Progenitor cell of endocrine pancreas (in vitro differentiated cells): ENCODE results near the gene LIMD2. TPM values are rescaled to one million over a fixed set of nuclear protein-coding genes. Genes with fewer than 3 reads are reported as not detected.

ENCODE experiments used
- DNase-seq: peaks from one replicate; pipeline ENCODE4 v3.0.0; 2021; ENCODE audit warnings: low spot score; ENCODE audit not compliant: unreplicated experiment
- H3K27ac Mint-ChIP-seq: 2 replicates; pipeline ENCODE4 v1.8.0; 2021; ENCODE audit warnings: mild to moderate bottlenecking, moderate library complexity, mixed read lengths
- H3K27me3 Mint-ChIP-seq: 2 replicates; pipeline ENCODE4 v1.8.0; 2021; ENCODE audit warnings: mixed read lengths
- H3K36me3 Mint-ChIP-seq: 2 replicates; pipeline ENCODE4 v1.8.0; 2022; ENCODE audit warnings: mixed read lengths; ENCODE audit not compliant: insufficient read depth
- H3K4me1 Mint-ChIP-seq: 2 replicates; pipeline ENCODE4 v1.8.0; 2021; ENCODE audit warnings: low read depth, mixed read lengths
- H3K4me3 Mint-ChIP-seq: 2 replicates; pipeline ENCODE4 v1.8.0; 2021; ENCODE audit warnings: low read depth, mild to moderate bottlenecking, moderate library complexity, mixed read lengths
- H3K9me3 Mint-ChIP-seq: 2 replicates; pipeline ENCODE4 v1.8.0; 2021; ENCODE audit warnings: low read depth, mixed read lengths
- total RNA-seq: library from RNA; stranded (reverse); gene quantifications from 2 replicates; pipeline ENCODE4 v1.2.1, GENCODE V29; 2021
- TF ChIP-seq, protein P1 (sequence below): fragments of 200-600 bp; sonication (generic); IDR thresholded peaks from one replicate; pipeline ENCODE4 v1.5.0; 2021; ENCODE audit warnings: antibody characterized with exemption, mild to moderate bottlenecking; ENCODE audit not compliant: unreplicated experiment

The LIMD2 gene
- total RNA-seq, 1 donor from 2014 or later, result 113 TPM

DNA sequence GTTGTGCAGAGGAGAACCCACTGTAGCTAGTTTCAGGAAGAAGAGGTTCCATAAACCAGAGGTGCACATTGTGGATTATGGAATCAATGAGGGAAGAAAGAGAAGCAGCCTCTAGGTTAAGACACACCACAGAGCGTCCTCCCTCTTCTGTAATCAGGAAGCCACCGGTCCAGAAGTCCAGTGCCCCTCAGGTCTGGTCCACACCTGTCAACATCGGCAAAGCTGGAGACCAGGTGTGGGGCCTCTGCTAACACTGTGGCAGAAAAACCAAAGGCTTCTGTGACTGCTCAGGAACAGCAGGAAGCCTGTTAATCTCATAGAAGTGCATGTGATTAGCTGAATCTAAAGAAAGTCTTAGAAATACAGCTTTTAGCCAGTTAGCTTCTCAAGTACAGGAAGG lies 23.3 kb downstream of the LIMD2 start:
- H3K36me3 Mint-ChIP-seq, result peaks cover 3% of the 10 kb centered on the region
- H3K27me3 Mint-ChIP-seq, result no peaks in the 10 kb centered on the region
- TF ChIP-seq, protein P1, sequence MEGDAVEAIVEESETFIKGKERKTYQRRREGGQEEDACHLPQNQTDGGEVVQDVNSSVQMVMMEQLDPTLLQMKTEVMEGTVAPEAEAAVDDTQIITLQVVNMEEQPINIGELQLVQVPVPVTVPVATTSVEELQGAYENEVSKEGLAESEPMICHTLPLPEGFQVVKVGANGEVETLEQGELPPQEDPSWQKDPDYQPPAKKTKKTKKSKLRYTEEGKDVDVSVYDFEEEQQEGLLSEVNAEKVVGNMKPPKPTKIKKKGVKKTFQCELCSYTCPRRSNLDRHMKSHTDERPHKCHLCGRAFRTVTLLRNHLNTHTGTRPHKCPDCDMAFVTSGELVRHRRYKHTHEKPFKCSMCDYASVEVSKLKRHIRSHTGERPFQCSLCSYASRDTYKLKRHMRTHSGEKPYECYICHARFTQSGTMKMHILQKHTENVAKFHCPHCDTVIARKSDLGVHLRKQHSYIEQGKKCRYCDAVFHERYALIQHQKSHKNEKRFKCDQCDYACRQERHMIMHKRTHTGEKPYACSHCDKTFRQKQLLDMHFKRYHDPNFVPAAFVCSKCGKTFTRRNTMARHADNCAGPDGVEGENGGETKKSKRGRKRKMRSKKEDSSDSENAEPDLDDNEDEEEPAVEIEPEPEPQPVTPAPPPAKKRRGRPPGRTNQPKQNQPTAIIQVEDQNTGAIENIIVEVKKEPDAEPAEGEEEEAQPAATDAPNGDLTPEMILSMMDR, result no peak
- no peak overlapping the region for H3K27ac Mint-ChIP-seq
- no peak overlapping the region for H3K4me3 Mint-ChIP-seq
- DNase-seq, result no peak
- H3K4me1 Mint-ChIP-seq, result no peaks in the 10 kb centered on the region
- H3K9me3 Mint-ChIP-seq, result no peaks in the 10 kb centered on the region

DNA sequence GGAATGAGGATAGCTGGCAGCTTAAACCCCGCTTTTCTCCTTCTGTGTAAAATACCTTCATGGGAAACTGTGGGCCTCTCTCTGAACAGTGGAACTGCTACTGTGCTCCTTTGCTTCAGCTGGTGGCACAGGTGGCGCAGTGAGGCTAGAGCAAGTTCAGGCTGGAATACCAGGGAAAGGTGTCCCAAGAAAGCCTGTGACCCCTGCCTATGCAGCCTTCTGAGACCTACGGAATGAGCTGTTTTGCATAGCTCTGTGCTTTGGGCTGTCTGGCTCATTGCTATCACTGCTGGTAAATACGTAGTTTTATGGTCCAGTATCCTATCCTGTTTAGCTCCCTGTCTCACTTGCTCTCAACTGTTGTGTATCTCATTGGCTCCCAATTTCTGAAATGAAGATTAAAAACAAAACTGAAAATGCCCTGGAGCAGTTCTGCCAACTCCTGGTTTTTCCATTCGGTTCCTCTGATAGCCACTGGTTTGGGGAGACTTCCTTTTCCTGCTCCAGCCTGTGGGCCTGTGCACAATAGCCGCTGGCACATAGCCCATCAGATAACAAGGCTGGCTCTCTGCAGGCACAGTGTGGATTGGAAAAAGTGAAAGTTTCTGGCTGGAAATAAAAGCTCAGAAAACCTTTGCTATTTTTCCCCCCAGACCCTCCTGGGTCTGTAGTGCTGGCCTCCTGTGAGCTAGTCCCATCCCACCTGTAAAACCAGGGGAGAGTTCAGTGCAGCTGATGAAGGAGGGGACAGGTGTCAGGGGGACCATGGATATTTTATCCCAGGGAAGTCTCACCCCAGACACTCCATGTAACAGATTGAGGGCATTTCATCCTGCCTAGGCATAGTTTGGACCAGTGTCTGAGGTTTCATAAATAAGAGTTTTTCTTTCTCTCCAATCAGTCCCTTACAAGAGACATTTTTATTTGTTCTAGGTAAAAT lies 24.0 kb downstream of the LIMD2 start:
- no peaks in the 10 kb centered on the region for H3K4me1 Mint-ChIP-seq
- H3K4me3 Mint-ChIP-seq, result no peak overlapping the region
- DNase-seq, result no peak
- peaks cover 3% of the 10 kb centered on the region for H3K36me3 Mint-ChIP-seq
- TF ChIP-seq, protein P1, result no peak
- no peaks in the 10 kb centered on the region for H3K9me3 Mint-ChIP-seq
- no peak overlapping the region for H3K27ac Mint-ChIP-seq
- H3K27me3 Mint-ChIP-seq, result no peaks in the 10 kb centered on the region

DNA sequence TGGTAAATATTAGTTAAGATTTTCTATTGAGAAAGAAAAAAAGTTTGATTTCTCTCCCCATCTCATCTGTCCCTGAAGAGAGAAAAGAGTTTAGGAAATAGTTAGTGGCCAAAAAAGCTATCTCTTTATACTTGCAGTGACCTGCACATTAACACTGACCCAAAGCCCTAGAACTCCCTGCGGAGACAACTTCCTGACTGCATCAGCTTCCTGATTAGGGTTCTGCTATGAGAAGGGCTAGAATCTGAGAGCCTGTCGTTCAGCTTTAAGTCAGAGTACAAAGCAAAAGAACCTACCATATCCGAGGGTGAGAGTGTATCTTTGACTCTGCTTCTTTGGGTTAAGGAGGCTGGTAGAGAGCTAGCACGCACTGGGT lies 24.7 kb downstream of the LIMD2 start:
- H3K9me3 Mint-ChIP-seq, result no peaks in the 10 kb centered on the region
- H3K27ac Mint-ChIP-seq, result no peak overlapping the region
- H3K4me1 Mint-ChIP-seq, result no peaks in the 10 kb centered on the region
- no peak for DNase-seq
- H3K27me3 Mint-ChIP-seq, result no peaks in the 10 kb centered on the region
- H3K36me3 Mint-ChIP-seq, result peaks cover 5% of the 10 kb centered on the region
- H3K4me3 Mint-ChIP-seq, result no peak overlapping the region
- TF ChIP-seq, protein P1, result no peak

DNA sequence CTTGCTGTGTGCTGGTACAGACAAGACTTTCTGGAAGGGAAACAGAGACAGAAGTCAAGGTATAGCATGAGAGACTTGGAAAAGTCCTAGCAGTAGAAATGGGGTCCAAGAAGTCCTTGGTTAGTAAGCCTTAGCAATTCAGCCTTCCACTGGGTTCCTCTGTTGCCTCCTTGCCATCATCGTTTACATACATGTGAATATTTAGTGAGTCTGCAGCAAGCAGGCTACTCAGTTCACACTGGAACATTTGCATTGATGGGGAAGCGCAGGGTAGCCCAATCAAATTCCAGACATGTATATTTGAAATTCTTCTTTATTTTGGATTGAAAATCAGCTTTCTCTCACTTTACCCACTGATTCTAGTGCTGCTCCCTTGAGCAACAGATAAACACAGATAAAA lies 27.1 kb downstream of the LIMD2 start:
- TF ChIP-seq, protein P1, result no peak
- no peaks in the 10 kb centered on the region for H3K27me3 Mint-ChIP-seq
- no peaks in the 10 kb centered on the region for H3K9me3 Mint-ChIP-seq
- H3K27ac Mint-ChIP-seq, result no peak overlapping the region
- peaks cover 8% of the 10 kb centered on the region for H3K36me3 Mint-ChIP-seq
- DNase-seq, result no peak
- no peaks in the 10 kb centered on the region for H3K4me1 Mint-ChIP-seq
- no peak overlapping the region for H3K4me3 Mint-ChIP-seq

DNA sequence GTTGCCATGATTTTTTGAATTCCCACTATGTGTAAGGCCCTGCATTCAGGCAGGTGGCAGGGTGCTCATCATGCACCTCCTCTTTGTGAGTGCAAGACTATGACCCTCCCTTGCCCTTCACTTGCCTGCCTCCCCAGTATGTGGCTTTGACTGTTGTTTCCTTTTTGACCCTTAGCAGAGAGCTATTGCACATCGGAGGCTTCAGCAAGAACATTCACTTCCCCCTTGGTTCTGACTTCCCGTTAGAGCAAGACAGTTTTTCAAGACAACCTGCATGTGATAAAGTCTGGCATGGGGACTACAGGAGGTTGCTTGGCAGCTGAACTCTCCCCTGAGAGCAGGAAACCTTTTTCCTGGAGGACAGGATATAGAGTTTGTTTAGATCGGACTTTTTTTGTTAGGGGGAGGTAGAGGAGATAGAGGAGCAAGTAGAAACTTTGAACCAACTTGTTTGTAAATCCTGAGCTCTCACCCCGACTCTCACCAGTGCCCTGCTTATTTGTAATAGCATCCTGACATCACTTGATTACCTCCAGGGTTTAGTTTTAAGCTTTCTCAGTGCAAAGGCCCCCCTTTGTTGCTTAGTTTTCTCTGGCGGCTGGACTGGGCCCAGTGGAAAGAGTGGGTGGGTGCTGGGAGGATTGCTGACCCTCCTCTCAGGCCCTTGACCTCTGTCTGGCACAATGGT lies 34.3 kb downstream of the LIMD2 start:
- TF ChIP-seq, protein P1, result no peak
- Mint-ChIP-seq H3K27me3 (no peaks in the 10 kb centered on the region), H3K4me1 (no peaks in the 10 kb centered on the region), H3K27ac (peak overlapping the region; percentile 28), H3K4me3 (no peak overlapping the region), H3K36me3 (peaks cover 10% of the 10 kb centered on the region), H3K9me3 (no peaks in the 10 kb centered on the region)
- DNase-seq, result no peak
